ENCODE data around the gene TJP2. TPM values are rescaled to one million over a fixed set of nuclear protein-coding genes. Genes with fewer than 3 reads are reported as not detected.

The TJP2 gene
- total and polyA plus RNA-seq, 2 of the 4 experiments (the other 2 are of a cell fraction), result 38.3 to 49.3 TPM

- Histone ChIP-seq H2BK20ac (ENCODE audit: low read depth, low read length) (no peak overlapping the region), H2AK5ac (ENCODE audit: low read depth, low read length) (no peak overlapping the region), H3K36me3 (ENCODE audit: control insufficient read depth, insufficient read depth, low read length) (no peaks in the 10 kb centered on the region), H3K18ac (ENCODE audit: low read depth, low read length) (no peak overlapping the region), H3K4me3 (ENCODE audit: insufficient read depth, low read depth, low read length) (no peak overlapping the region), H2BK5ac (ENCODE audit: low read depth, low read length, poor library complexity, severe bottlenecking) (no peak overlapping the region), H3K23ac (ENCODE audit: low read depth, low read length) (0 out of 2 replicates have a peak overlapping the region, but pooled peaks have one; percentile 1), H2AFZ (replicated peaks; ENCODE audit: low read length, poor library complexity) (no peak overlapping the region), H3K4me2 (ENCODE audit: low read depth, low read length) (no peak overlapping the region), H2BK120ac (ENCODE audit: low read depth, low read length) (0 out of 2 replicates have a peak overlapping the region, but pooled peaks have one; percentile 6), H2BK15ac (ENCODE audit: low read depth, low read length) (no peak overlapping the region), H3K27me3 (ENCODE audit: control insufficient read depth, insufficient read depth, low read length) (no peaks in the 10 kb centered on the region), H3K14ac (replicated peaks; ENCODE audit: low read depth, low read length) (no peak overlapping the region), H2AK9ac (replicated peaks; ENCODE audit: low read depth, low read length, poor library complexity) (no peak overlapping the region), H3K27ac (ENCODE audit: insufficient read depth, low read length) (no peak overlapping the region), H3K9ac (ENCODE audit: low read depth, low read length) (no peak overlapping the region), H4K20me1 (ENCODE audit: insufficient read depth, low read length) (peaks cover 7% of the 10 kb centered on the region; the same call in 1 of the 2 replicates), H3K9me1 (ENCODE audit: insufficient read depth, low read length) (peaks cover 6% of the 10 kb centered on the region; the same call in 1 of the 2 replicates), H4K5ac (ENCODE audit: low read depth, low read length) (no peak overlapping the region), H4K8ac (ENCODE audit: low read depth in 2 of 2, low read length in 2 of 2) (no peak overlapping the region), H4K91ac (ENCODE audit: insufficient read depth, low read depth, low read length) (no peak overlapping the region), H3K9me3 (ENCODE audit: control insufficient read depth, insufficient read depth, low read length) (no peaks in the 10 kb centered on the region), H3K4me1 (ENCODE audit: control insufficient read depth, insufficient read depth, low read length) (peaks cover 6% of the 10 kb centered on the region), H3K79me1 (ENCODE audit: low read depth in 1 of 2, low read length in 2 of 2) (peaks cover 0 to 39% of the 10 kb centered on the region in 2 experiments; a peak in 3 of 4 replicates), H3K4ac (ENCODE audit: low read depth, low read length) (no peak overlapping the region; the same call in 1 of the 2 replicates), H3K56ac (ENCODE audit: extremely low read depth, insufficient read depth, low read length) (no peak overlapping the region)
- no TSS peak for BruUV-seq (replicated peaks)
- TF ChIP-seq FOS (IDR thresholded peaks at IDR 0.05; ENCODE audit: low read depth, low read length) (no peak), CEBPB (IDR thresholded peaks at IDR 0.05; ENCODE audit: low read depth, low read length) (no peak), ELK1 (IDR thresholded peaks at IDR 0.05; ENCODE audit: borderline replicate concordance, low read depth, low read length) (no peak), MAFK (IDR thresholded peaks at IDR 0.05; ENCODE audit: low read depth, low read length) (no peak), RAD21 (IDR thresholded peaks at IDR 0.05; ENCODE audit: low read length) (no peak), MXI1 (IDR thresholded peaks at IDR 0.05; ENCODE audit: borderline replicate concordance, low read depth, low read length) (no peak), USF2 (IDR thresholded peaks at IDR 0.05; ENCODE audit: low read depth, low read length) (no peak), MAZ (IDR thresholded peaks at IDR 0.05; ENCODE audit: borderline replicate concordance, low read depth, low read length) (no peak), NFE2L2 (IDR thresholded peaks at IDR 0.05; ENCODE audit: low read depth, low read length) (no peak), RCOR1 (IDR thresholded peaks at IDR 0.05; ENCODE audit: insufficient replicate concordance, low read length) (no peak), CHD1 (IDR thresholded peaks at IDR 0.05; ENCODE audit: low read depth, low read length) (no peak), SMC3 (IDR thresholded peaks at IDR 0.05; ENCODE audit: low read depth, low read length) (no peak), POLR2A (IDR thresholded peaks at IDR 0.05; ENCODE audit: low read depth, low read length) (no peak), BHLHE40 (IDR thresholded peaks at IDR 0.05; ENCODE audit: low read depth, low read length) (no peak), RFX5 (IDR thresholded peaks at IDR 0.05; ENCODE audit: low read depth, low read length) (no peak)
- TF ChIP-seq, protein P1, sequence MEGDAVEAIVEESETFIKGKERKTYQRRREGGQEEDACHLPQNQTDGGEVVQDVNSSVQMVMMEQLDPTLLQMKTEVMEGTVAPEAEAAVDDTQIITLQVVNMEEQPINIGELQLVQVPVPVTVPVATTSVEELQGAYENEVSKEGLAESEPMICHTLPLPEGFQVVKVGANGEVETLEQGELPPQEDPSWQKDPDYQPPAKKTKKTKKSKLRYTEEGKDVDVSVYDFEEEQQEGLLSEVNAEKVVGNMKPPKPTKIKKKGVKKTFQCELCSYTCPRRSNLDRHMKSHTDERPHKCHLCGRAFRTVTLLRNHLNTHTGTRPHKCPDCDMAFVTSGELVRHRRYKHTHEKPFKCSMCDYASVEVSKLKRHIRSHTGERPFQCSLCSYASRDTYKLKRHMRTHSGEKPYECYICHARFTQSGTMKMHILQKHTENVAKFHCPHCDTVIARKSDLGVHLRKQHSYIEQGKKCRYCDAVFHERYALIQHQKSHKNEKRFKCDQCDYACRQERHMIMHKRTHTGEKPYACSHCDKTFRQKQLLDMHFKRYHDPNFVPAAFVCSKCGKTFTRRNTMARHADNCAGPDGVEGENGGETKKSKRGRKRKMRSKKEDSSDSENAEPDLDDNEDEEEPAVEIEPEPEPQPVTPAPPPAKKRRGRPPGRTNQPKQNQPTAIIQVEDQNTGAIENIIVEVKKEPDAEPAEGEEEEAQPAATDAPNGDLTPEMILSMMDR (conservative IDR thresholded peaks at IDR 0.05; ENCODE audit: low read depth, low read length), result no peak
- ChIA-PET POLR2A (ENCODE audit: unreplicated experiment) (no interaction called here), CTCF (interaction anchor here (1.5 kb wide), 1 partner anchor 12 kb away, joined by 4 read pairs; no protein-coding TSS in a partner anchor)
- 80% methylated on average over 1 of the region's 1 CpG; no CpG with 5 or more reads in 1 of the 2 experiments for WGBS, 2 experiments (ENCODE audit: extremely low coverage in 2 of 2, insufficient read length in 1 of 2)
- in situ Hi-C loops (cut with MboI; ENCODE audit: low sequenced_read_pairs) (no loop called here), dilution Hi-C loops (cut with HindIII; ENCODE audit: low sequenced_read_pairs, unreplicated experiment) (no loop called here), intact Hi-C loops (cut with micrococcal nuclease) (no loop called here)
- peak; percentile 25 for DNase-seq
- no peak for ATAC-seq (ENCODE audit: low read depth)
These were observed 3.8 kb upstream of the TJP2 start for GRCh38 chr9:69170231-69170630.
